Suprapubic skin (tissue), 4 donors: ENCODE measurements around the gene MAP2K5. TPM values are rescaled to one million over a fixed set of nuclear protein-coding genes. Genes with fewer than 3 reads are reported as not detected.
A peak's percentile ranks its signal among the peaks of the same experiment; 100 is the strongest.

Source experiments
- DNase-seq, 2 donors: peaks; one replicate each; pipeline ENCODE4 v3.0.0-alpha.2; 2019; ENCODE audit warnings: low spot score in 2 of 2
- H3K27ac ChIP-seq: fragments of 200-600 bp; sonication (generic); one replicate; pipeline ENCODE4 v1.5.1; 2019
- H3K27me3 ChIP-seq: fragments of 200-600 bp; sonication (generic); one replicate; pipeline ENCODE4 v1.5.1; 2019
- H3K36me3 ChIP-seq: fragments of 200-600 bp; sonication (generic); one replicate; pipeline ENCODE4 v1.5.1; 2019
- H3K4me1 ChIP-seq: fragments of 200-600 bp; sonication (generic); one replicate; pipeline ENCODE4 v1.5.1; 2019
- H3K4me3 ChIP-seq: fragments of 200-600 bp; sonication (generic); one replicate; pipeline ENCODE4 v1.5.1; 2019; ENCODE audit warnings: mild to moderate bottlenecking
- H3K9me3 ChIP-seq: fragments of 200-600 bp; sonication (generic); one replicate; pipeline ENCODE4 v1.5.1; 2019
- CTCF ChIP-seq, 2 donors: fragments of 200-600 bp in 1 of 2; fragments of 450-650 bp in 1 of 2; sonication (generic) in 1 of 2; IDR thresholded peaks; one replicate each; pipeline ENCODE4 v1.5.1; 2016 to 2019; ENCODE audit warnings: antibody characterized with exemption in 2 of 2, mild to moderate bottlenecking in 1 of 2, moderate library complexity in 1 of 2
- EP300 ChIP-seq: sonication (generic); formaldehyde crosslinking; IDR thresholded peaks from one replicate; pipeline ENCODE4 v1.6.1; 2017; ENCODE audit warnings: antibody characterized with exemption
- POLR2A ChIP-seq, 2 donors: fragments of 450-650 bp; IDR thresholded peaks; one replicate each; pipeline ENCODE4 v1.6.1; 2017; ENCODE audit warnings: antibody characterized with exemption in 2 of 2, mild to moderate bottlenecking in 2 of 2, moderate library complexity in 2 of 2
- POLR2AphosphoS5 ChIP-seq, 3 donors: sonication (generic); formaldehyde crosslinking; IDR thresholded peaks; one replicate each; pipeline ENCODE4 v1.6.1; 2017; ENCODE audit warnings: antibody characterized with exemption in 3 of 3
- WGBS: methylation state at CpG from one replicate; pipeline ENCODE4 v1.1.5; 2018; 5-methylcytosine and 5-hydroxymethylcytosine counted together
- total RNA-seq, 4 donors: library from RNA; depleted of rRNA; stranded (reverse); fragments of >200 nt; gene quantifications; one replicate each; pipeline ENCODE4 v1.1.0, GENCODE V29; 2016

Gene MAP2K5
- total RNA-seq, 4 donors from 2014 or later = 9.5 to 18.5 (median 10.2) TPM

GRCh38 chr15:67523330-67523729, 19.2 kb upstream of the MAP2K5 start:
- DNase-seq = no peak
- Histone ChIP-seq H3K27me3 (no peaks in the 10 kb centered on the region), H3K27ac (no peak overlapping the region), H3K9me3 (no peaks in the 10 kb centered on the region), H3K4me1 (peaks cover 38% of the 10 kb centered on the region), H3K36me3 (peaks cover 22% of the 10 kb centered on the region), H3K4me3 (peak overlapping the region; percentile 70)
- no peak for TF ChIP-seq POLR2AphosphoS5 (IDR thresholded peaks at IDR 0.05)
- no peak for TF ChIP-seq POLR2A (IDR thresholded peaks at IDR 0.05)
- no peak for TF ChIP-seq CTCF (IDR thresholded peaks at IDR 0.05)
- TF ChIP-seq EP300 = no peak
- WGBS = 87% methylated on average over 1 of the region's 1 CpG

- H3K27ac ChIP-seq = no peak overlapping the region
- DNase-seq = no peak
- H3K36me3 ChIP-seq = peaks cover 22% of the 10 kb centered on the region
- no peak overlapping the region for H3K4me3 ChIP-seq
- H3K4me1 ChIP-seq = peaks cover 38% of the 10 kb centered on the region
- H3K27me3 ChIP-seq = no peaks in the 10 kb centered on the region
- TF ChIP-seq EP300 (no peak), POLR2A (IDR thresholded peaks at IDR 0.05) (no peak), CTCF (IDR thresholded peaks at IDR 0.05) (no peak), POLR2AphosphoS5 (IDR thresholded peaks at IDR 0.05) (no peak)
- H3K9me3 ChIP-seq = no peaks in the 10 kb centered on the region
Observed at GRCh38 chr15:67524235-67524634, 18.3 kb upstream of the MAP2K5 start.

- DNase-seq = no peak
- Histone ChIP-seq H3K27me3 (no peaks in the 10 kb centered on the region), H3K4me1 (peaks cover 17% of the 10 kb centered on the region), H3K4me3 (no peak overlapping the region), H3K27ac (no peak overlapping the region), H3K9me3 (no peaks in the 10 kb centered on the region), H3K36me3 (peaks cover 26% of the 10 kb centered on the region)
- TF ChIP-seq EP300 (no peak), POLR2A (IDR thresholded peaks at IDR 0.05) (no peak), POLR2AphosphoS5 (IDR thresholded peaks at IDR 0.05) (no peak), CTCF (IDR thresholded peaks at IDR 0.05) (no peak)
- 94% methylated on average over 3 of the region's 3 CpGs for WGBS
Observed at GRCh38 chr15:67528513-67528912, 14.0 kb upstream of the MAP2K5 start.

- Histone ChIP-seq H3K4me3 (no peak overlapping the region), H3K36me3 (peaks cover 16% of the 10 kb centered on the region), H3K9me3 (no peaks in the 10 kb centered on the region), H3K4me1 (no peaks in the 10 kb centered on the region), H3K27ac (no peak overlapping the region), H3K27me3 (no peaks in the 10 kb centered on the region)
- WGBS = 63% methylated on average over 3 of the region's 3 CpGs
- TF ChIP-seq POLR2A (IDR thresholded peaks at IDR 0.05) (no peak), EP300 (no peak), POLR2AphosphoS5 (IDR thresholded peaks at IDR 0.05) (no peak), CTCF (IDR thresholded peaks at IDR 0.05) (no peak)
- DNase-seq = no peak
Observed at GRCh38 chr15:67531379-67531914, 11.1 kb upstream of the MAP2K5 start.

GRCh38 chr15:67533873-67534272, 8.6 kb upstream of the MAP2K5 start:
- no peak for DNase-seq
- 75% methylated on average over 1 of the region's 1 CpG for WGBS
- no peak overlapping the region for H3K27ac ChIP-seq
- no peaks in the 10 kb centered on the region for H3K4me1 ChIP-seq
- TF ChIP-seq POLR2AphosphoS5 (IDR thresholded peaks at IDR 0.05) (no peak), POLR2A (IDR thresholded peaks at IDR 0.05) (no peak), EP300 (no peak), CTCF (IDR thresholded peaks at IDR 0.05) (no peak)
- no peak overlapping the region for H3K4me3 ChIP-seq
- H3K36me3 ChIP-seq = peaks cover 3% of the 10 kb centered on the region
- no peaks in the 10 kb centered on the region for H3K27me3 ChIP-seq
- no peaks in the 10 kb centered on the region for H3K9me3 ChIP-seq
